Activated CD8-positive, alpha-beta T cell treated with anti-CD3 and anti-CD28 coated beads for 36 hours (primary cell): Measurements from ENCODE around the gene OR52E4. TPM values are rescaled to one million over a fixed set of nuclear protein-coding genes. Genes with fewer than 3 reads are reported as not detected.

Experiments
- ATAC-seq: fragments of 200-7000 bp; cut with Tn5 transposase; one replicate; pipeline ENCODE4 v1.10.0; 2021; ENCODE audit warnings: mild to moderate bottlenecking, moderate library complexity
- CTCF ChIA-PET: fragments of 350-600 bp; sonication (Branson Sonifier 250); formaldehyde crosslinking; loops from one replicate; lab custom pipeline; 2021; ENCODE audit warnings: antibody characterized with exemption; lab: Charles Lee
- POLR2A ChIA-PET: fragments of 350-600 bp; sonication (Branson Sonifier 250); formaldehyde crosslinking; loops from one replicate; lab custom pipeline; 2021; ENCODE audit warnings: antibody characterized with exemption; lab: Charles Lee
- DNase-seq: peaks from one replicate; pipeline ENCODE4 v3.0.0-alpha.2; 2020
- H3K27ac Mint-ChIP-seq: one replicate; pipeline ENCODE4 v1.8.0; 2021; ENCODE audit warnings: mild to moderate bottlenecking, mixed read lengths
- H3K27me3 Mint-ChIP-seq: one replicate; pipeline ENCODE4 v1.8.0; 2021; ENCODE audit warnings: mixed read lengths
- H3K36me3 Mint-ChIP-seq: one replicate; pipeline ENCODE4 v1.8.0; 2021; ENCODE audit warnings: low read depth, mixed read lengths
- H3K4me1 Mint-ChIP-seq: one replicate; pipeline ENCODE4 v1.8.0; 2021; ENCODE audit warnings: low read depth, mixed read lengths
- H3K4me3 Mint-ChIP-seq: one replicate; pipeline ENCODE4 v1.8.0; 2021; ENCODE audit warnings: mild to moderate bottlenecking, moderate library complexity, mixed read lengths
- H3K9me3 Mint-ChIP-seq: one replicate; pipeline ENCODE4 v1.8.0; 2021; ENCODE audit warnings: mixed read lengths
- CTCF ChIP-seq: fragments of 200-600 bp; IDR thresholded peaks from one replicate; pipeline ENCODE4 v1.8.0; 2022; ENCODE audit warnings: antibody characterized with exemption, mild to moderate bottlenecking
- intact Hi-C: fragments of 100-400 bp; cut with micrococcal nuclease; formaldehyde crosslinking; loops from one replicate; pipeline ENCODE4 v1.10.0; 2022
- total RNA-seq, 2 experiments: library from RNA; stranded (reverse); gene quantifications; one replicate each; pipeline ENCODE4 v1.2.3, GENCODE V29; 2021

The OR52E4 gene
- total RNA-seq = not detected

GRCh38 chr11:5880329-5880728 lies at the start of gene OR52E4:
OR52E4 (plus strand) TSS chr11:5880629; CDS start chr11:5884293, 3,664 bp downstream.
- no peak for ATAC-seq
- no peak for TF ChIP-seq CTCF
- POLR2A ChIA-PET = no interaction called here

GRCh38 chr11:5831196-5831829 lies 49.1 kb upstream of the OR52E4 start:
- H3K4me3 Mint-ChIP-seq = no peak overlapping the region
- H3K9me3 Mint-ChIP-seq = no peaks in the 10 kb centered on the region
- ChIA-PET POLR2A (no interaction called here), CTCF (no interaction called here)
- no peak for DNase-seq
- no peaks in the 10 kb centered on the region for H3K36me3 Mint-ChIP-seq
- TF ChIP-seq CTCF = no peak
- no peak for ATAC-seq
- H3K27me3 Mint-ChIP-seq = peaks cover 6% of the 10 kb centered on the region
- H3K27ac Mint-ChIP-seq = no peak overlapping the region
- no peaks in the 10 kb centered on the region for H3K4me1 Mint-ChIP-seq
- intact Hi-C loops = no loop called here

More at GRCh38 chr11:5880329-5880728, at the start of gene OR52E4:
- Mint-ChIP-seq H3K27ac (no peak within 1 kb of the TSS), H3K36me3 (no peaks in the 10 kb centered on the region), H3K4me3 (no peak within 1 kb of the TSS), H3K27me3 (peaks cover 6% of the 10 kb centered on the region), H3K4me1 (no peaks in the 10 kb centered on the region), H3K9me3 (no peaks in the 10 kb centered on the region)
- no peak for DNase-seq
- CTCF ChIA-PET = no interaction called here
- intact Hi-C loops = no loop called here

GRCh38 chr11:5833446-5833845 lies 47.0 kb upstream of the OR52E4 start:
- Mint-ChIP-seq H3K4me3 (no peak overlapping the region), H3K27me3 (peaks cover 11% of the 10 kb centered on the region), H3K4me1 (no peaks in the 10 kb centered on the region), H3K36me3 (no peaks in the 10 kb centered on the region), H3K9me3 (peaks cover 2% of the 10 kb centered on the region), H3K27ac (no peak overlapping the region)
- POLR2A ChIA-PET = no interaction called here
- intact Hi-C loops = no loop called here
- CTCF ChIA-PET = no interaction called here
- DNase-seq = no peak
- no peak for TF ChIP-seq CTCF
- ATAC-seq = no peak

GRCh38 chr11:5837695-5838094 lies 42.7 kb upstream of the OR52E4 start:
- Mint-ChIP-seq H3K4me1 (no peaks in the 10 kb centered on the region), H3K27me3 (peaks cover 19% of the 10 kb centered on the region), H3K27ac (no peak overlapping the region), H3K9me3 (peaks cover 2% of the 10 kb centered on the region), H3K4me3 (no peak overlapping the region), H3K36me3 (no peaks in the 10 kb centered on the region)
- ATAC-seq = no peak
- intact Hi-C loops = no loop called here
- no peak for TF ChIP-seq CTCF
- POLR2A ChIA-PET = no interaction called here
- CTCF ChIA-PET = no interaction called here
- DNase-seq = no peak

- POLR2A ChIA-PET = no interaction called here
- Mint-ChIP-seq H3K9me3 (peaks cover 2% of the 10 kb centered on the region), H3K4me1 (no peaks in the 10 kb centered on the region), H3K27me3 (peaks cover 15% of the 10 kb centered on the region), H3K4me3 (no peak within 1 kb of the TSS), H3K27ac (no peak within 1 kb of the TSS), H3K36me3 (no peaks in the 10 kb centered on the region)
- intact Hi-C loops = no loop called here
- CTCF ChIA-PET = no interaction called here
- DNase-seq (no peak), ATAC-seq (no peak)
- TF ChIP-seq CTCF = no peak
These were observed 38.6 kb upstream of the OR52E4 start, which contains the start of gene OR52E6 for GRCh38 chr11:5841797-5842196. OR52E6 (minus strand) TSS chr11:5841897; CDS start chr11:5841897, 0 bp downstream.
